Cerebellar nuclear complex (tissue), 1 donor: ENCODE results near the gene CORO7.
A peak's percentile ranks its signal among the peaks of the same experiment; 100 is the strongest.

Source experiments
- DNase-seq, 2 experiments: peaks; one replicate each; lab custom pipeline; 2025; lab: John Stamatoyannopoulos, UW

CORO7 gene

GRCh38 chr16:4426021-4426684, 9.8 kb upstream of the CORO7 start:
- DNase-seq = no peak

GRCh38 chr16:4425378-4426020, 9.1 kb upstream of the CORO7 start, which contains the start of gene DNAJA3:
DNAJA3 (plus strand) TSS chr16:4425868; CDS start chr16:4425882, 14 bp downstream.
- DNase-seq = peak in 1 of 2 experiments; percentile 66

- DNase-seq = no peak
Measured at GRCh38 chr16:4420505-4421105, 4.2 kb upstream of the CORO7 start.

- DNase-seq = no peak
Measured at GRCh38 chr16:4419402-4419959, 3.1 kb upstream of the CORO7 start.

- no peak for DNase-seq
Measured at GRCh38 chr16:4415538-4416199, 727 bp downstream of the CORO7 start.

GRCh38 chr16:4414187-4414917, 2.0 kb downstream of the CORO7 start:
- DNase-seq = no peak

GRCh38 chr16:4412854-4413253, 3.5 kb downstream of the CORO7 start:
- no peak for DNase-seq

- DNase-seq = no peak
Measured at GRCh38 chr16:4412159-4412558, 4.2 kb downstream of the CORO7 start.

GRCh38 chr16:4411684-4412083, 4.7 kb downstream of the CORO7 start:
- no peak for DNase-seq

GRCh38 chr16:4410335-4411075, 5.9 kb downstream of the CORO7 start:
- no peak for DNase-seq

GRCh38 chr16:4409081-4409932, 7.1 kb downstream of the CORO7 start:
- no peak for DNase-seq

GRCh38 chr16:4408323-4408690, 8.1 kb downstream of the CORO7 start:
- DNase-seq = no peak

GRCh38 chr16:4407543-4408322, 8.7 kb downstream of the CORO7 start:
- no peak for DNase-seq

GRCh38 chr16:4404967-4405696, 11.3 kb downstream of the CORO7 start:
- DNase-seq = no peak

- DNase-seq = no peak
Measured at GRCh38 chr16:4404247-4404966, 12.0 kb downstream of the CORO7 start.

- DNase-seq = no peak
Measured at GRCh38 chr16:4403133-4403949, 13.1 kb downstream of the CORO7 start.
